Psoas muscle (tissue), 8 donors: ENCODE measurements around the gene HOXB8. TPM values are rescaled to one million over a fixed set of nuclear protein-coding genes. Genes with fewer than 3 reads are reported as not detected.

Experiments
- ATAC-seq, 4 donors: fragments of 200-7000 bp; cut with Tn5 transposase; one replicate each; pipeline ENCODE4 v1.9.1; 2020; ENCODE audit warnings: moderate library complexity in 3 of 4, mild to moderate bottlenecking in 2 of 4
- DNase-seq, 2 donors: peaks; one replicate each; pipeline ENCODE4 v3.0.0-alpha.2; 2020
- H3K27ac ChIP-seq: fragments of 200-600 bp; one replicate; pipeline ENCODE4 v1.8.0; 2022
- H3K27me3 ChIP-seq, 3 donors: fragments of 200-600 bp in 1 of 3; one replicate each; pipeline versions ENCODE4 v1.6.1 to v1.8.0; 2013 to 2022; ENCODE audit warnings: low read length in 2 of 3, mild to moderate bottlenecking in 2 of 3, moderate library complexity in 1 of 3; ENCODE audit not compliant: insufficient read depth in 3 of 3
- H3K36me3 ChIP-seq, 2 donors: fragments of 200-600 bp in 1 of 2; one replicate each; pipeline versions ENCODE4 v1.6.1 to v1.8.0; 2013 to 2022; ENCODE audit warnings: low read depth in 1 of 2, mild to moderate bottlenecking in 1 of 2, moderate library complexity in 1 of 2; ENCODE audit not compliant: insufficient read depth in 1 of 2
- H3K4me1 ChIP-seq: fragments of 200-600 bp; one replicate; pipeline ENCODE4 v1.8.0; 2022
- H3K4me3 ChIP-seq: fragments of 200-600 bp; one replicate; pipeline ENCODE4 v1.8.0; 2022; ENCODE audit warnings: mild to moderate bottlenecking
- H3K9me3 ChIP-seq: fragments of 200-600 bp; one replicate; pipeline ENCODE4 v1.8.0; 2022
- WGBS, 3 donors: extraction: QIAGEN DNeasy Blood & Tissue Kit; methylation state at CpG; one replicate each; pipeline versions ENCODE4 v1.1.6 to v1.1.7; 2013; 5-methylcytosine and 5-hydroxymethylcytosine counted together
- intact Hi-C, 2 donors: fragments of 100-400 bp; cut with DNase I; formaldehyde crosslinking; loops; one replicate each; pipeline versions ENCODE4 v1.11.0 to v1.14.2; 2022
- polyA plus RNA-seq, 3 donors: library from polyadenylated mRNA; stranded (reverse); fragments of 200-250 nt; gene quantifications; one replicate each; pipeline ENCODE4 v1.2.3, GENCODE V29; 2013
- total RNA-seq, 4 donors: library from RNA; stranded (reverse); fragmentation: NEBNext Ultra II Directional in 2 of 4; extraction: Animal tissue kit (Norgen Biotek cat#: 25700) in 2 of 4; gene quantifications; one replicate each; pipeline versions ENCODE4 v1.2.1 to v1.2.4, GENCODE V29; 2021 to 2023
- TF ChIP-seq, protein P1 (sequence below): fragments of 200-600 bp; IDR thresholded peaks from one replicate; pipeline ENCODE4 v1.8.0; 2022; ENCODE audit warnings: antibody characterized with exemption
- donor health status: healthy with polysubstance abuse.
- donor health status: DM: no; HTN: no; CAD: no; lungs with moderate emphysema.
- donor health status: Bipolar disorder and iron deficiency.
- donor health status: healthy.
- donor health status: DM: yes; HTN: yes; CAD: no.
- donor health status: DM: no; HTN: no; CAD: no.
- donor health status: DM: no; HTN: no; CAD: no.
- donor health status: DM: yes; HTN: yes; CAD: no.

Gene HOXB8
- total and polyA plus RNA-seq, 7 donors = 0.05 to 0.10 (median 0.08) TPM; not detected in 4

DNA sequence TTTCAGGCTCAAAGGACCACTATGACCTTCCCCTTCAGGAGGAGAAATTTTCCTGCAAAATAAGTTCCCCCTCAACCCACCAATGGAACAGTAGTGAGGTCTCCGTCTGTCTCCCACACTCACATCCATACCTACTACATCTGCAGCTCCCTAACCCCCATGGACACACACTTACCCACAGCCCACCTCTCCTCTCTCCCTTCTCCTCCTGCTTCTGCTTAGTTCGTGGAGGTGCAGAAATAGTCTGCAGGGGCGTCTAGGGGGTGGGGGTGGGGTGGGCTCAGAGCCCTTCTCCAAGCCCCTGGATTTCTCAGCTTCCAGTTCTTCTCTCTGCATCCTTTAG is 45.9 kb downstream of the HOXB8 start:
- H3K27me3 ChIP-seq = peaks cover 4 to 64% (median 11%) of the 10 kb centered on the region in 3 donors

DNA sequence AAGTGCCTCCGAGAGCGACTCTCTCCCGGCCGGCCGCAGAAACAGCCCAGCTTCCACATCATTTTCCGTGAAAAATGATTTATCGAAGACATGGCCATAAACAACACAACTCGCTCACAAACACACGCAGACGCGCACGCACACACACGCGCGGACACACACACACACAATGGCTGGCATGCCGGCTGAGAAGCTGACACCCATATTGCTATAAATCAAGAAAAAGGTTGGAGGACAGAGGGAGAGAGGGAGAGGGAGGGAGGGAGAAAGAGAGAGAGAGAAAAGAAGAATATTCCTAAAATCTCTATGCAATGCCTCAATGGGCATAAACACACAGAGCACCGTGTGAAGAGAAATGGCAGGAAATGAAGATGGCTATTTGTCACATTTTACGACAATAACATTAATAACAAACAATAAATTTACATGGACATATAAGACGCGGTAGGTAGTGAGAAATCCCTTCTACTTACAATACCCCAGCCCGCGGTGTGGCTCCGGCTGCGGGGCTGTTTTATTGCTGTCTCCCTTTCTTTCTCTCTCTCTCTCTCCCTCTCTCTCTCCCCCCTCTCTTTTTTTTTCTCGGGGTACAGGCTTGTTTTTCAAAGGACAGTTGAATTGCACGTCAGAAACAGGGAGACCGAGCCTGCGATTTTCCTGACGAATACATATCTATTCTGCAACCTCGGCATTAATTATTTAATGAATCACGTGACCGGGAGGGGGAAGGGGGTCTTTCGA is 46.4 kb downstream of the HOXB8 start:
- intact Hi-C loops = no loop called here
- Histone ChIP-seq H3K27ac (peak overlapping the region; percentile 18), H3K9me3 (no peaks in the 10 kb centered on the region), H3K36me3 (no peaks in the 10 kb centered on the region), H3K4me3 (peak overlapping the region; percentile 33), H3K4me1 (no peaks in the 10 kb centered on the region), H3K27me3 (peaks cover 4 to 64% (median 10%) of the 10 kb centered on the region in 3 donors)
- DNase-seq (no peak), ATAC-seq (no peak)
- 31 to 38% (median 33%) methylated on average over 33 of the region's 33 CpGs for WGBS, 3 donors
- TF ChIP-seq, protein P1, sequence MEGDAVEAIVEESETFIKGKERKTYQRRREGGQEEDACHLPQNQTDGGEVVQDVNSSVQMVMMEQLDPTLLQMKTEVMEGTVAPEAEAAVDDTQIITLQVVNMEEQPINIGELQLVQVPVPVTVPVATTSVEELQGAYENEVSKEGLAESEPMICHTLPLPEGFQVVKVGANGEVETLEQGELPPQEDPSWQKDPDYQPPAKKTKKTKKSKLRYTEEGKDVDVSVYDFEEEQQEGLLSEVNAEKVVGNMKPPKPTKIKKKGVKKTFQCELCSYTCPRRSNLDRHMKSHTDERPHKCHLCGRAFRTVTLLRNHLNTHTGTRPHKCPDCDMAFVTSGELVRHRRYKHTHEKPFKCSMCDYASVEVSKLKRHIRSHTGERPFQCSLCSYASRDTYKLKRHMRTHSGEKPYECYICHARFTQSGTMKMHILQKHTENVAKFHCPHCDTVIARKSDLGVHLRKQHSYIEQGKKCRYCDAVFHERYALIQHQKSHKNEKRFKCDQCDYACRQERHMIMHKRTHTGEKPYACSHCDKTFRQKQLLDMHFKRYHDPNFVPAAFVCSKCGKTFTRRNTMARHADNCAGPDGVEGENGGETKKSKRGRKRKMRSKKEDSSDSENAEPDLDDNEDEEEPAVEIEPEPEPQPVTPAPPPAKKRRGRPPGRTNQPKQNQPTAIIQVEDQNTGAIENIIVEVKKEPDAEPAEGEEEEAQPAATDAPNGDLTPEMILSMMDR = no peak

More for the DNA sequence above, 45.9 kb downstream of the HOXB8 start:
- Histone ChIP-seq H3K4me3 (no peak overlapping the region), H3K36me3 (no peaks in the 10 kb centered on the region), H3K27ac (no peak overlapping the region), H3K9me3 (no peaks in the 10 kb centered on the region), H3K4me1 (no peaks in the 10 kb centered on the region)
- ATAC-seq (no peak), DNase-seq (no peak)
- TF ChIP-seq, protein P1 = no peak
- 20 to 46% (median 34%) methylated on average over 3 of the region's 3 CpGs for WGBS, 3 donors
- intact Hi-C loops = no loop called here

DNA sequence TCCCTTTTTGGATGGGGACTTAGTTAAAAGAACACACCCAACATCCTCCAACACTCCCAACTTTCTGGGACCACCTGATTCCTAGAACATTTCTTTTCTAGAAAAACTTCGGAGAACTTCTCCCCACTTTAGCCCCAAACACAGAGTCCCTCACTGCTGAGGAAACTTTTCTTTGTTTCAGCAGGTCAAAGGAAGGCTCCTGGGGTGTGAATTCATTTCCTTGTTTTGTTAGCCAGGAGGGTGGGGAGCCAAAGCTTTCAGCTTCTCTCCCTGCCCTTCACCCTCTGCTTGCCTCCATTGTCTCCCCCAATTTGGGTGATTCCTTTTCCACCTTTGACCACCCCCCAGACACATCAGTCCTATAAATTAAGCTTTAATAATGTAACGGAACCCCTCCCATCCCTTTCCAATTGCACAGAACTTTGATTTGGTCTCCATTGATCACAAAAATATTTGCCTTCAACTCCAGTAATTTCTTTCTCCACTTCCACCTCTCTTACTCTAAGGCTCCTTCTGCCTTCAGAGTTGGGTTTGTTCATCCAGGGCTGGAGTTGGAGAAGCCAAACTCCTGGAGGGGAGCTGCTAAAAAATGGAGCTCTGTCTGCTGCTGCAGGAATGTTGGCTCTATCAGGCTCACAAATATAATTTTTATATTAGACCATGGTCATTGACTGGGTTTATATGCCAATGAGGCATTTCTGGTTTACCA is 47.3 kb downstream of the HOXB8 start:
- no peak for DNase-seq
- Histone ChIP-seq H3K9me3 (no peaks in the 10 kb centered on the region), H3K4me3 (no peak overlapping the region), H3K36me3 (no peaks in the 10 kb centered on the region), H3K27ac (peak overlapping the region; percentile 18), H3K27me3 (peaks cover 4 to 59% (median 16%) of the 10 kb centered on the region in 3 donors), H3K4me1 (no peaks in the 10 kb centered on the region)
- no peak for ATAC-seq
- TF ChIP-seq, protein P1 = no peak
- 72 to 84% (median 75%) methylated on average over 2 of the region's 2 CpGs for WGBS, 3 donors
- intact Hi-C loops = no loop called here

DNA sequence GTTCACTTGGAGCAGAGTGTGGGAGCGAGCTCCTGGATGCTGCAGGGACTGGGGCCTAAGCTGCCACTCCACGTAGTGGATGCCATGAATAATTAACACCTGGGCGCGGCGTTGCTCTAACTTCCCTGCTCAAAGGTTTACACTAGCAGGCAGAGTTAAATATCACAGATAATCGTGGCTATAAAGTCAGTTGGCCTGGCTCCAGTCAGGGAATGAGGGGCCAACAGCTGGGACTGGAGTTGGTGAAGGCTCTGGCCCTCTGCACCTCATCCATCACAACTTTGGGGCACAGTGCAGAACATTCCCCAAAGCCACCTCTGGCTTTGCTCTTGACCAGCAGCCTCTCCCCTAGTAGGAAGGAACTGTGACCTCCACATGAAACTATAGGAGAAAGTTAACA is 47.9 kb downstream of the HOXB8 start:
- 69 to 82% (median 80%) methylated on average over 6 of the region's 6 CpGs for WGBS, 3 donors
- Histone ChIP-seq H3K9me3 (no peaks in the 10 kb centered on the region), H3K27me3 (peaks cover under 1 to 59% (median 16%) of the 10 kb centered on the region in 3 donors), H3K27ac (peak overlapping the region; percentile 18), H3K4me1 (no peaks in the 10 kb centered on the region), H3K4me3 (no peak overlapping the region), H3K36me3 (no peaks in the 10 kb centered on the region)
- no peak for DNase-seq
- TF ChIP-seq, protein P1 = no peak
- intact Hi-C loops = no loop called here
- no peak for ATAC-seq
